ENCODE measurements around the gene LTB4R2. TPM values are rescaled to one million over a fixed set of nuclear protein-coding genes. Genes with fewer than 3 reads are reported as not detected.
"Not testable (repeated sequence)": the region's sequence is repeated elsewhere in the genome, so short reads cannot be mapped to it uniquely, and the experiment has no call there.

The LTB4R2 gene
- total RNA-seq, 4 donors from 2014 or later = 88.1 to 173 (median 147) TPM

DNA sequence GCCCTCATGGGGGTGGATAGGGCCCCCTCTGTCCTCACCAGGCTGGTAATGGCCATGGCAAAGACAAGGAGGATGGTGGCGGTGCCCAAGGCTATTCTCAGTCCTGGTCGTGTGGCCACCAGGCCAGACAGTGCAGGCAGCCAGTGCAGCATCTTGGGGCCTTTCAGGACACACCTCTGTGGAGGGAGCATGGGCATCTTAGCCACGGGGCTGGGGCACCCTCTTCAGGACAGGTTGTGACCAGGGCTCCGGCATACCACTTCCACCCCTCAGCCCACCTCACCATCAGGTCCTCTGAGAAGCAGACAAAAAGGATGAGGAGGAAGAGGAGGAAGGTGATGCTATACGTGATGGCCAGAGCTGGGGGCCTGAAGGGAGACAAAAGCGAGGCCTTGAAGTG lies 14.1 kb downstream of the LTB4R2 start:
- H3K4me3 ChIP-seq (ENCODE audit: low read depth, poor library complexity, severe bottlenecking) = no peak overlapping the region
- no peak for TF ChIP-seq POLR2A (IDR thresholded peaks at IDR 0.05)
- TF ChIP-seq, protein P1, sequence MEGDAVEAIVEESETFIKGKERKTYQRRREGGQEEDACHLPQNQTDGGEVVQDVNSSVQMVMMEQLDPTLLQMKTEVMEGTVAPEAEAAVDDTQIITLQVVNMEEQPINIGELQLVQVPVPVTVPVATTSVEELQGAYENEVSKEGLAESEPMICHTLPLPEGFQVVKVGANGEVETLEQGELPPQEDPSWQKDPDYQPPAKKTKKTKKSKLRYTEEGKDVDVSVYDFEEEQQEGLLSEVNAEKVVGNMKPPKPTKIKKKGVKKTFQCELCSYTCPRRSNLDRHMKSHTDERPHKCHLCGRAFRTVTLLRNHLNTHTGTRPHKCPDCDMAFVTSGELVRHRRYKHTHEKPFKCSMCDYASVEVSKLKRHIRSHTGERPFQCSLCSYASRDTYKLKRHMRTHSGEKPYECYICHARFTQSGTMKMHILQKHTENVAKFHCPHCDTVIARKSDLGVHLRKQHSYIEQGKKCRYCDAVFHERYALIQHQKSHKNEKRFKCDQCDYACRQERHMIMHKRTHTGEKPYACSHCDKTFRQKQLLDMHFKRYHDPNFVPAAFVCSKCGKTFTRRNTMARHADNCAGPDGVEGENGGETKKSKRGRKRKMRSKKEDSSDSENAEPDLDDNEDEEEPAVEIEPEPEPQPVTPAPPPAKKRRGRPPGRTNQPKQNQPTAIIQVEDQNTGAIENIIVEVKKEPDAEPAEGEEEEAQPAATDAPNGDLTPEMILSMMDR (IDR thresholded peaks at IDR 0.05) = no peak
- 80 to 81% methylated on average over 6 of the region's 6 CpGs for WGBS, 2 donors
- no peak for DNase-seq (ENCODE audit: low spot score in 2 of 2)
- intact Hi-C loops (cut with DNase I; ENCODE audit: low total_unique reads) = no loop called here

DNA sequence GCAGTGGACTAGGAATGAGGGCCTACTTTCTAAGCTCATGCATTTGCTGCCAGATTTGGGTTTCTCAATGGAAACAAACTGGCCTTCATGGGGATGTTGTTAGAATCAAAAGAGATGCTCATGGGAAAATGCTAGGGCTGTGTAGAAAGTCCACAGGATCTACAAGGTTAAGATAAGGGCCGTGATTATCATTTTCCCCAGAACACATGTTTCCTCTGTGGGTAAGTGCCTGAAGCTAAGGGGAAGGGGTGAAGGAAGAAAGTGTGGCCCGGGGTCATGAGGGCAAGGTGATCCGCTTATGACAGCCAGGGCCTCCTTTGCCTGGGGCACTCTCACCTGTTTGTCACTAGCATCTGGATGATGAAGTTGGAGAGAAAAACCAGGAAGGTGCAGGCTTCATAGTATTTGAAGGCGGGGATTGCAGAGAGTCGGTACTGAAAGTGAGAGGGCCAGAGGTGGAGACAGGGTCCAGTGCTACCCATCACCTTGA lies 15.1 kb downstream of the LTB4R2 start:
- H3K4me3 ChIP-seq (ENCODE audit: low read depth, poor library complexity, severe bottlenecking) = no peak overlapping the region
- no peak for TF ChIP-seq POLR2A (IDR thresholded peaks at IDR 0.05)
- intact Hi-C loops (cut with DNase I; ENCODE audit: low total_unique reads) = no loop called here
- 82 to 87% methylated on average over 5 of the region's 5 CpGs for WGBS, 2 donors
- DNase-seq (ENCODE audit: low spot score in 2 of 2) = no peak

DNA sequence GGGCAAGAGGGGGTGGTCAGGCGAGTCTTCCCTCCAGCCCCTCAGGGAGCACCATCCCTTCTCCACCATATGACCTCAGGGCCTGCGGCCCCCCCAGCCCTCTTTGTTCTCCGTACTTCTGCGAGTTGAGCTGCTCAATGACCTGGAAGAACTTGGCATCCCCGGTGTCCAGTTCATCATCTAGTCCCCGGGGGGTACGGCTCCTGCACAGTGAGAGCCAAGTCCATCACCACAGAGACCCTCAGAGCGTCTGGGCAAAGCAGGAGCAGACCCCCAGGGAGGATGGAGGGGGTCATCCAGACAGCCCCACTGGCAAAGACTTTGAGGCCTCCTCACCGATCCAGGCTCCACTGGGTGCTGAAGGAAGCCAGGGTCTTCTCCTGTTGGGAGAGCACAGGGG lies 16.0 kb downstream of the LTB4R2 start:
- TF ChIP-seq POLR2A (IDR thresholded peaks at IDR 0.05) = no peak
- intact Hi-C loops (cut with DNase I; ENCODE audit: low total_unique reads) = no loop called here
- H3K4me3 ChIP-seq (ENCODE audit: low read depth, poor library complexity, severe bottlenecking) = no peak overlapping the region
- WGBS, 2 donors = 85% methylated on average over 9 of the region's 9 CpGs
- DNase-seq (ENCODE audit: low spot score in 2 of 2) = no peak

- intact Hi-C loops (cut with DNase I; ENCODE audit: low total_unique reads) = no loop called here
Observed at GRCh38 chr14:24327303-24327702, 17.4 kb downstream of the LTB4R2 start.

DNA sequence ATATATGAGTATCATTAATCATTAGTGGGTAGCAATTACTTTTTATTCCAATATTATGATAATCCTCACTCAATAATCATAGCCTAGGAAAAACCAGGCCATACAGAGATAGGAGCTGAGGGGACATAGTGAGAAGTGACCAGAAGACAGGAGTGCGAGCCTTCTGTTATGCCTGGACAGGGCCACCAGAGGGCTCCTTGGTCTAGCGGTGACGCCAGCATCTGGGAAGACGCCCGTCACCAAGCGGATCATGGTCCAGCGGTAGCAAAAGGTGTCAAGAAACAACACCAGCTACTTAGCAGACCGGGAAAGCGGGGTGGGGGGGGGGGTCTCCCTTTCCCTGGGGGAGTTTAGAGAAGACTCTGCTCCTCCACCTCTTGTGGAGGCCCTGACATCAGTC lies 18.0 kb downstream of the LTB4R2 start:
- intact Hi-C loops (cut with DNase I; ENCODE audit: low total_unique reads); H3K4me3 ChIP-seq (ENCODE audit: low read depth, poor library complexity, severe bottlenecking): not testable (repeated sequence)
- DNase-seq (ENCODE audit: low spot score in 2 of 2) = peak in 1 of 2 donors; percentile 92
- 7 to 9% methylated on average over 9 of the region's 9 CpGs for WGBS, 2 donors

More at GRCh38 chr14:24327303-24327702, 17.4 kb downstream of the LTB4R2 start:
- TF ChIP-seq, protein P1 (IDR thresholded peaks at IDR 0.05) = no peak
- TF ChIP-seq POLR2A (IDR thresholded peaks at IDR 0.05) = no peak
- WGBS, 2 donors = 89 to 100% methylated on average over 2 of the region's 2 CpGs
- H3K4me3 ChIP-seq (ENCODE audit: low read depth, poor library complexity, severe bottlenecking) = no peak overlapping the region
- DNase-seq (ENCODE audit: low spot score in 2 of 2) = no peak

DNA sequence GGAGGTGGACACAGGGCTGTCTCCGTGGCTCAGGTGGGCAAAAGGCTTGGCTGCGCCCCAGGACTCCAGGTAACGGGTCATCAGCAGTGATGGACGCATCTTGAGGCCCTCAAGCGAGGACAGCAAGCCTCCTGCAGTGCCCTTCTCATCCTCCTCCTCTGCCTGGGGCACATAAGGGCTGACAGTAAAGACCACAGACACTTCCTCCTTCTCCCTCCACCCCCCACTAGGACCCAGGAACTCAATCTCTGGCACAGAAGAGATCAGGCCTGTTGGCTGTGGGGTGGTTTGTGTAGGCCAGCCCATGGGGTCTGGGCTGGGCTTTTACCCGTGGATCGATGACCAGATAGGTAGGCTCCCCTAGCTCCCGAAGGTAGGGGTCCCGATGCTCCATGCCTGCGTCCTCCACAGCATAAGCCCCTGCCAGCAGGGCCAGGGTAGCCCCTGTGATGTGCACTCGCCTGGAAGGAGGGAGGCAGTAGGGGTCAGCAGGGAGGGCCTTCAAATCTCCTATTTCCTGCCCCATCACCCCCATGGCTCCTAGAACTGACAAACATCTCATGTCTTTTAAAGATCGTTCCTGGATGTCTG lies 19.2 kb downstream of the LTB4R2 start:
- intact Hi-C loops (cut with DNase I; ENCODE audit: low total_unique reads) = no loop called here
- TF ChIP-seq, protein P1 (IDR thresholded peaks at IDR 0.05) = no peak
- no peak for TF ChIP-seq POLR2A (IDR thresholded peaks at IDR 0.05)
- 90 to 93% methylated on average over 11 to 12 of the region's 12 CpGs for WGBS, 2 donors
- H3K4me3 ChIP-seq (ENCODE audit: low read depth, poor library complexity, severe bottlenecking) = no peak overlapping the region
- DNase-seq (ENCODE audit: low spot score in 2 of 2) = no peak

DNA sequence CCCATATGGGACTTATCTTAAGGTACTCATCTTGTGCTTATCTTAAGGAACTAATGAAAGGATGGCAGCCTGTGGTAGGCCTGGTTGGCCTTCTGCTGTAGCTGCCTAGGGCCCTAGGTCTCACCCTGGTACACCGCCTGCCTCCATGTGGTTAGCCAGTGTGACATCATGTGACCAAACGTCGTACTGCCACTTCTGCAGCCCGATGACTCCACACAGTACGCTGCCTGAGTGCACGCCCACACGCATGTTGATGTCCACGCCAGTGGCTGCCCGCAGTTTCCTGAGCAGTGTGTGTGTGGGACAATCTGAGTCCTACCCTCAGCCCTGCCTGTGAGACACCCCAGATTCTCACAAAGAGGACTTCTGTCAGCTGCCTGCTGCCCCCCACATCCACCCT lies 19.8 kb downstream of the LTB4R2 start:
- DNase-seq (ENCODE audit: low spot score in 2 of 2) = peak in 1 of 2 donors; percentile 93
- intact Hi-C loops (cut with DNase I; ENCODE audit: low total_unique reads) = no loop called here
- TF ChIP-seq POLR2A (IDR thresholded peaks at IDR 0.05) = no peak
- TF ChIP-seq, protein P1 (IDR thresholded peaks at IDR 0.05) = no peak
- no peak overlapping the region for H3K4me3 ChIP-seq (ENCODE audit: low read depth, poor library complexity, severe bottlenecking)
- 72 to 88% methylated on average over 9 of the region's 9 CpGs for WGBS, 2 donors

Data from lower leg skin (tissue), 4 donors.